H1 (cell line): ENCODE measurements around the gene CACNA2D3. TPM values are rescaled to one million over a fixed set of nuclear protein-coding genes. Genes with fewer than 3 reads are reported as not detected.

Source experiments
- CTCF ChIA-PET: fragments of 300-600 bp; sonication (Branson Sonifier 250); formaldehyde crosslinking; loops from one replicate; lab custom pipeline; 2021; ENCODE audit not compliant: partially characterized antibody; lab: Charles Lee
- POLR2A ChIA-PET: fragments of 300-600 bp; sonication (Branson Sonifier 250); formaldehyde crosslinking; loops from one replicate; lab custom pipeline; 2021; ENCODE audit warnings: inconsistent platforms; ENCODE audit not compliant: partially characterized antibody; lab: Charles Lee
- DNase-seq, 2 experiments: peaks; one replicate each; pipeline versions ENCODE4 v3.0.0 to v3.0.0-alpha.2; 2010 to 2022; ENCODE audit warnings: low spot score in 2 of 2, low read depth in 1 of 2, mixed read lengths in 1 of 2
- FAIRE-seq: peaks from 2 replicates; lab custom pipeline; 2011; peaks lifted over from hg19 to GRCh38; lab: Jason Lieb, UNC
- H2AFZ ChIP-seq: 2 replicates; pipeline ENCODE4 v1.8.1; 2012; ENCODE audit warnings: low read length, inconsistent platforms
- H2AK5ac ChIP-seq: 2 replicates; pipeline ENCODE4 v1.6.1; 2013; ENCODE audit warnings: low read depth, low read length
- H2BK120ac ChIP-seq: replicated peaks from 2 replicates; pipeline ENCODE3; 2013; ENCODE audit warnings: low read depth, low read length, inconsistent platforms
- H2BK12ac ChIP-seq: 2 replicates; pipeline ENCODE4 v1.6.1; 2013; ENCODE audit warnings: low read depth, low read length
- H2BK15ac ChIP-seq: 2 replicates; pipeline ENCODE4 v1.6.1; 2013; ENCODE audit warnings: low read length
- H2BK20ac ChIP-seq: 2 replicates; pipeline ENCODE4 v1.6.1; 2013; ENCODE audit warnings: low read length
- H2BK5ac ChIP-seq: 2 replicates; pipeline ENCODE4 v1.6.1; 2013; ENCODE audit warnings: low read depth, low read length
- H3K14ac ChIP-seq: 2 replicates; pipeline ENCODE4 v1.6.1; 2013; ENCODE audit warnings: inconsistent platforms; ENCODE audit not compliant: insufficient read length
- H3K18ac ChIP-seq: 2 replicates; pipeline ENCODE4 v1.6.1; 2013; ENCODE audit warnings: low read length; ENCODE audit errors: extremely low read depth
- H3K23ac ChIP-seq: 2 replicates; pipeline ENCODE4 v1.6.1; 2013; ENCODE audit warnings: inconsistent platforms; ENCODE audit not compliant: insufficient read length
- H3K23me2 ChIP-seq: 2 replicates; pipeline ENCODE4 v1.6.1; 2013; ENCODE audit warnings: low read depth, low read length
- H3K27ac ChIP-seq: 2 replicates; pipeline ENCODE4 v1.6.1; 2011; ENCODE audit warnings: low read depth, low read length, inconsistent platforms
- H3K27me3 ChIP-seq, 4 experiments: replicated peaks in 1 of 4; 1 replicate in 1 of 4; 2 replicates in 3 of 4; pipeline versions ENCODE4 v1.6.1 to v1.8.1; 2011 to 2013; ENCODE audit warnings: low read length in 3 of 4, mild to moderate bottlenecking in 3 of 4, inconsistent platforms in 2 of 4, mixed read lengths in 2 of 4, moderate library complexity in 1 of 4; ENCODE audit not compliant: control insufficient read depth in 3 of 4, insufficient read depth in 3 of 4; ENCODE audit errors: extremely low read depth in 1 of 4
- H3K36me3 ChIP-seq, 4 experiments: 2 replicates each; pipeline versions ENCODE4 v1.6.1 to v1.8.1; 2011 to 2013; ENCODE audit warnings: mild to moderate bottlenecking in 4 of 4, low read length in 3 of 4, moderate library complexity in 2 of 4, control low read depth in 1 of 4, inconsistent platforms in 1 of 4; ENCODE audit not compliant: insufficient read depth in 4 of 4, control insufficient read depth in 2 of 4
- H3K4ac ChIP-seq: replicated peaks from 2 replicates; pipeline ENCODE3; 2013; ENCODE audit warnings: low read length, low read depth, mixed read lengths, inconsistent platforms; ENCODE audit not compliant: insufficient read length
- H3K4me1 ChIP-seq, 4 experiments: replicated peaks in 1 of 4; 1 replicate in 1 of 4; 2 replicates in 3 of 4; pipeline versions ENCODE4 v1.6.1 to v1.8.1; 2011 to 2013; ENCODE audit warnings: low read length in 3 of 4, inconsistent platforms in 2 of 4, mixed read lengths in 1 of 4; ENCODE audit not compliant: insufficient read depth in 4 of 4, control insufficient read depth in 3 of 4
- H3K4me2 ChIP-seq, 2 experiments: 2 replicates each; pipeline versions ENCODE4 v1.6.1 to v1.8.1; 2011 to 2013; ENCODE audit warnings: low read depth in 2 of 2, low read length in 2 of 2, control low read depth in 1 of 2, inconsistent platforms in 1 of 2, mild to moderate bottlenecking in 1 of 2; ENCODE audit not compliant: insufficient read depth in 1 of 2
- H3K4me3 ChIP-seq, 4 experiments: fragments of 200-600, 300-600 bp in 1 of 4; sonication (generic), shearing (Covaris generic), sonication (Bioruptor Twin) in 1 of 4; 2 replicates each; pipeline versions ENCODE4 v1.5.1 to v1.8.1; 2011 to 2016; ENCODE audit warnings: low read length in 4 of 4, low read depth in 3 of 4, control low read depth in 2 of 4, inconsistent platforms in 2 of 4, mild to moderate bottlenecking in 2 of 4, mixed read lengths in 1 of 4, moderate library complexity in 1 of 4; ENCODE audit not compliant: insufficient read depth in 2 of 4; ENCODE audit errors: extremely low read depth in 1 of 4
- H3K56ac ChIP-seq: replicated peaks from 2 replicates; pipeline ENCODE3; 2013; ENCODE audit warnings: low read depth, mild to moderate bottlenecking, mixed read lengths, low read length, inconsistent platforms; ENCODE audit not compliant: insufficient read length
- H3K79me1 ChIP-seq: 2 replicates; pipeline ENCODE4 v1.6.1; 2013; ENCODE audit warnings: low read depth, low read length, control low read depth
- H3K79me2 ChIP-seq, 2 experiments: 2 replicates each; pipeline versions ENCODE4 v1.6.1 to v1.8.1; 2012 to 2013; ENCODE audit warnings: low read length in 2 of 2, mild to moderate bottlenecking in 2 of 2, inconsistent platforms in 1 of 2; ENCODE audit not compliant: insufficient read depth in 2 of 2, control insufficient read depth in 1 of 2
- H3K9ac ChIP-seq, 4 experiments: replicated peaks in 1 of 4; 1 replicate in 1 of 4; 2 replicates in 3 of 4; pipeline versions ENCODE4 v1.6.1 to v1.8.1; 2011 to 2013; ENCODE audit warnings: low read depth in 3 of 4, low read length in 3 of 4, control low read depth in 2 of 4, mild to moderate bottlenecking in 2 of 4, moderate library complexity in 2 of 4, inconsistent platforms in 1 of 4; ENCODE audit errors: extremely low read depth in 1 of 4
- H3K9me3 ChIP-seq, 2 experiments: 2 replicates each; pipeline versions ENCODE4 v1.6.1 to v1.8.1; 2012 to 2013; ENCODE audit warnings: mild to moderate bottlenecking in 2 of 2, moderate library complexity in 2 of 2, control low read depth in 1 of 2, inconsistent platforms in 1 of 2, low read depth in 1 of 2, low read length in 1 of 2, mixed read lengths in 1 of 2; ENCODE audit not compliant: insufficient read depth in 2 of 2
- H4K20me1 ChIP-seq, 2 experiments: replicated peaks in 1 of 2; 2 replicates each; pipeline versions ENCODE3 to v1.8.1; 2011 to 2013; ENCODE audit warnings: inconsistent platforms in 2 of 2, low read length in 2 of 2, mild to moderate bottlenecking in 1 of 2; ENCODE audit not compliant: insufficient read depth in 2 of 2, control insufficient read depth in 1 of 2
- H4K5ac ChIP-seq: 2 replicates; pipeline ENCODE4 v1.6.1; 2013; ENCODE audit warnings: low read length, low read depth, mixed read lengths, inconsistent platforms; ENCODE audit not compliant: insufficient read length
- H4K8ac ChIP-seq: 2 replicates; pipeline ENCODE4 v1.8.0; 2013; ENCODE audit warnings: mild to moderate bottlenecking, moderate library complexity, low read length, inconsistent platforms; ENCODE audit not compliant: insufficient read depth; ENCODE audit errors: extremely low read depth
- H4K91ac ChIP-seq: replicated peaks from 2 replicates; pipeline ENCODE3; 2013; ENCODE audit warnings: low read length, mixed read lengths, inconsistent platforms; ENCODE audit not compliant: insufficient read length
- BACH1 ChIP-seq: IDR thresholded peaks from 2 replicates; pipeline ENCODE4 v1.6.1; 2012; ENCODE audit warnings: low read length, improper control_type of control experiment
- BRCA1 ChIP-seq: IDR thresholded peaks from 2 replicates; pipeline ENCODE4 v1.6.1; 2012; ENCODE audit warnings: low read depth, low read length, improper control_type of control experiment
- CHD2 ChIP-seq: IDR thresholded peaks from 2 replicates; pipeline ENCODE4 v1.6.1; 2012; ENCODE audit warnings: low read length, improper control_type of control experiment
- CREB1 ChIP-seq: IDR thresholded peaks from 2 replicates; pipeline ENCODE4 v1.6.1; 2012; ENCODE audit warnings: inconsistent platforms
- FOSL1 ChIP-seq: IDR thresholded peaks from 2 replicates; pipeline ENCODE4 v1.6.1; 2011; ENCODE audit warnings: mild to moderate bottlenecking, low read depth, low read length, moderate library complexity; ENCODE audit not compliant: insufficient read depth
- GABPA ChIP-seq: IDR thresholded peaks from 2 replicates; pipeline ENCODE4 v1.6.1; 2011; ENCODE audit warnings: mild to moderate bottlenecking, low read length, moderate library complexity, borderline replicate concordance; ENCODE audit not compliant: insufficient read depth
- GTF2F1 ChIP-seq: IDR thresholded peaks from 2 replicates; pipeline ENCODE4 v1.6.1; 2012; ENCODE audit warnings: low read depth, low read length, improper control_type of control experiment, borderline replicate concordance
- KDM1A ChIP-seq: fragments of 200-600, 300-600 bp; sonication (generic); IDR thresholded peaks from 2 replicates; pipeline ENCODE4 v1.7.1; 2016; ENCODE audit warnings: mild to moderate bottlenecking, low read length, borderline replicate concordance
- KDM5A ChIP-seq: fragments of 200-600 bp; IDR thresholded peaks from 2 replicates; pipeline ENCODE4 v1.7.1; 2012; ENCODE audit warnings: mild to moderate bottlenecking, low read length, inconsistent platforms, mixed read lengths
- MAX ChIP-seq: IDR thresholded peaks from 2 replicates; pipeline ENCODE4 v1.6.1; 2012; ENCODE audit warnings: inconsistent platforms
- POU5F1 ChIP-seq: IDR thresholded peaks from 2 replicates; pipeline ENCODE4 v1.6.1; 2011; ENCODE audit warnings: low read depth, mild to moderate bottlenecking, low read length, moderate library complexity
- RAD21 ChIP-seq, 2 experiments: IDR thresholded peaks in 1 of 2; conservative IDR thresholded peaks in 1 of 2; 2 replicates each; pipeline ENCODE4 v1.6.1; 2011; ENCODE audit warnings: low read depth in 2 of 2, low read length in 2 of 2, improper control_type of control experiment in 1 of 2, inconsistent platforms in 1 of 2, mild to moderate bottlenecking in 1 of 2, moderate library complexity in 1 of 2
- RXRA ChIP-seq: IDR thresholded peaks from 2 replicates; pipeline ENCODE4 v1.6.1; 2011; ENCODE audit warnings: low read depth, mild to moderate bottlenecking, low read length, moderate library complexity; ENCODE audit not compliant: insufficient read depth
- SIN3A ChIP-seq, 2 experiments: IDR thresholded peaks in 1 of 2; conservative IDR thresholded peaks in 1 of 2; 2 replicates each; pipeline ENCODE4 v1.6.1; 2011 to 2012; ENCODE audit warnings: low read length in 2 of 2, improper control_type of control experiment in 1 of 2, low read depth in 1 of 2, mild to moderate bottlenecking in 1 of 2
- SP2 ChIP-seq: IDR thresholded peaks from 2 replicates; pipeline ENCODE4 v1.6.1; 2012; ENCODE audit warnings: mild to moderate bottlenecking, low read length, inconsistent platforms
- WGBS, 2 experiments: shearing (Covaris generic) in 1 of 2; methylation state at CpG; one replicate each; pipeline versions ENCODE4 v1.1.6 to v1.1.7; 2013 to 2015; ENCODE audit warnings: low lambda C conversion rate in 2 of 2, mixed read lengths in 2 of 2, inconsistent platforms in 1 of 2, low coverage in 1 of 2, missing lambda C conversion rate in 1 of 2; ENCODE audit not compliant: insufficient replicate concordance in 2 of 2, insufficient coverage in 1 of 2, insufficient read length in 1 of 2; ENCODE audit errors: extremely low coverage in 1 of 2, missing lambda C conversion rate in 1 of 2; 5-methylcytosine and 5-hydroxymethylcytosine counted together
- polyA plus RNA-seq, 7 experiments: library from polyadenylated mRNA; depleted of rRNA in 3 of 7; stranded (reverse) in 5 of 7; unstranded in 2 of 7; fragments of >200 nt in 5 of 7; fragments of 200-250 nt in 2 of 7; gene quantifications; 1 replicate in 5 of 7; 2 replicates in 1 of 7; 4 replicates in 1 of 7; pipeline versions ENCODE4 v1.2.1 to v1.2.3, GENCODE V29; 2011 to 2013; ENCODE audit warnings: missing spikeins in 2 of 7, mixed read lengths in 2 of 7
- total RNA-seq: library from RNA; stranded (reverse); fragmentation: NEBNext Ultra II Directional; extraction: Animal tissue kit (Norgen Biotek cat#: 25700); gene quantifications from 2 replicates; pipeline ENCODE4 v1.2.1, GENCODE V29; 2021

The CACNA2D3 gene
- total and polyA plus RNA-seq, 2 of the 8 experiments (the other 6 are each of a cell fraction or from before 2014, with no cell fraction given): 1.5 to 1.8 TPM

GRCh38 chr3:54357301-54357700 lies 234.9 kb downstream of the CACNA2D3 start:
- no peaks in the 10 kb centered on the region for H3K9me3 ChIP-seq
- no peak overlapping the region for H4K8ac ChIP-seq
- H3K4me3 ChIP-seq: no peak overlapping the region
- 81% methylated on average over 5 of the region's 5 CpGs; no CpG with 5 or more reads in 1 of the 2 experiments for WGBS, 2 experiments
- no peak overlapping the region for H3K56ac ChIP-seq
- H2AFZ ChIP-seq: no peak overlapping the region
- FAIRE-seq: no peak
- H4K91ac ChIP-seq: no peak overlapping the region
- H3K4ac ChIP-seq: no peak overlapping the region
- no peak overlapping the region for H2BK5ac ChIP-seq
- no peaks in the 10 kb centered on the region for H3K36me3 ChIP-seq
- H2BK120ac ChIP-seq: no peak overlapping the region
- no peak overlapping the region for H3K23ac ChIP-seq
- no peak overlapping the region for H2BK15ac ChIP-seq
- H3K79me2 ChIP-seq: no peaks in the 10 kb centered on the region
- H3K27ac ChIP-seq: no peak overlapping the region
- no peak overlapping the region for H3K14ac ChIP-seq
- peaks cover 0 to 2% (median 0%) of the 10 kb centered on the region in 4 experiments; a peak in 2 of 7 replicates for H3K4me1 ChIP-seq
- no peak overlapping the region for H3K18ac ChIP-seq
- ChIA-PET CTCF (interaction anchor here (0.8 to 1.7 kb wide), 3 partner anchors 17 to 211 kb away, joined by 3 to 5 read pairs (median 4); no protein-coding TSS in a partner anchor), POLR2A (no interaction called here)
- no peak overlapping the region for H2BK20ac ChIP-seq
- no peak overlapping the region for H3K4me2 ChIP-seq
- no peak overlapping the region for H3K9ac ChIP-seq
- no peak overlapping the region for H4K5ac ChIP-seq
- H3K23me2 ChIP-seq: no peaks in the 10 kb centered on the region
- no peaks in the 10 kb centered on the region for H3K27me3 ChIP-seq
- no peaks in the 10 kb centered on the region for H4K20me1 ChIP-seq
- H3K79me1 ChIP-seq: no peaks in the 10 kb centered on the region
- H2AK5ac ChIP-seq: no peak overlapping the region
- DNase-seq: no peak
- no peak overlapping the region for H2BK12ac ChIP-seq
- TF ChIP-seq SP2: no peak
- TF ChIP-seq POU5F1: no peak
- TF ChIP-seq FOSL1: no peak
- TF ChIP-seq SIN3A (conservative IDR thresholded peaks at IDR 0.05 in 1 of 2, IDR thresholded peaks at IDR 0.05 in 1 of 2; ENCODE audit: low read depth in 1 of 2, low read length in 2 of 2): no peak
- TF ChIP-seq KDM1A: no peak
- no peak for TF ChIP-seq KDM5A
- no peak for TF ChIP-seq RAD21 (IDR thresholded peaks at IDR 0.05 in 1 of 2, conservative IDR thresholded peaks at IDR 0.05 in 1 of 2; ENCODE audit: low read depth in 2 of 2, low read length in 2 of 2)
- TF ChIP-seq CHD2: no peak
- no peak for TF ChIP-seq GABPA
- no peak for TF ChIP-seq CREB1
- TF ChIP-seq MAX: no peak
- no peak for TF ChIP-seq BRCA1
- TF ChIP-seq GTF2F1: no peak
- no peak for TF ChIP-seq RXRA
- TF ChIP-seq BACH1: no peak
